Smooth muscle cell (in vitro differentiated cells): Measurements from ENCODE around the gene KAZN. TPM values are rescaled to one million over a fixed set of nuclear protein-coding genes. Genes with fewer than 3 reads are reported as not detected.

Experiments
- DNase-seq: peaks from one replicate; lab custom pipeline; 2025; ENCODE audit not compliant: unreplicated experiment; lab: John Stamatoyannopoulos, UW
- H2AFZ ChIP-seq: fragments of 200-600 bp; sonication (generic); 2 replicates; pipeline ENCODE4 v1.6.0; 2016; ENCODE audit warnings: antibody characterized with exemption, low read depth, mild to moderate bottlenecking
- H3F3A ChIP-seq: fragments of 200-600 bp; sonication (generic); 2 replicates; pipeline ENCODE4 v1.6.0; 2017; ENCODE audit warnings: antibody characterized with exemption, low read depth
- H3K27ac ChIP-seq: fragments of 200-600 bp; sonication (generic); 2 replicates; pipeline ENCODE4 v1.5.1; 2016; ENCODE audit warnings: low read depth, mild to moderate bottlenecking
- H3K27me3 ChIP-seq: fragments of 200-600 bp; sonication (generic); 2 replicates; pipeline ENCODE4 v1.6.1; 2016; ENCODE audit warnings: low read depth, mild to moderate bottlenecking
- H3K36me3 ChIP-seq: fragments of 200-600 bp; sonication (generic); 2 replicates; pipeline ENCODE4 v1.5.1; 2016; ENCODE audit warnings: low read depth
- H3K4me1 ChIP-seq: fragments of 200-600 bp; sonication (generic); 2 replicates; pipeline ENCODE4 v1.5.1; 2016; ENCODE audit warnings: low read depth
- H3K4me2 ChIP-seq: fragments of 200-600 bp; sonication (generic); 2 replicates; pipeline ENCODE4 v1.6.0; 2016; ENCODE audit warnings: mild to moderate bottlenecking
- H3K4me3 ChIP-seq: fragments of 200-600 bp; sonication (generic); 2 replicates; pipeline ENCODE4 v1.5.1; 2016; ENCODE audit warnings: mild to moderate bottlenecking
- H3K79me2 ChIP-seq: fragments of 200-600 bp; sonication (generic); 2 replicates; pipeline ENCODE4 v1.6.0; 2016; ENCODE audit warnings: low read depth, mild to moderate bottlenecking
- H3K9ac ChIP-seq: fragments of 200-600 bp; sonication (generic); 2 replicates; pipeline ENCODE4 v1.6.0; 2016; ENCODE audit warnings: low read depth
- H3K9me3 ChIP-seq: fragments of 200-600 bp; sonication (generic); replicated peaks from 2 replicates; pipeline ENCODE4 v1.5.1; 2016; ENCODE audit warnings: low read depth
- H4K20me1 ChIP-seq: fragments of 200-600 bp; sonication (generic); 2 replicates; pipeline ENCODE4 v1.6.0; 2016; ENCODE audit warnings: low read depth
- CTCF ChIP-seq: fragments of 200-600 bp; sonication (generic); IDR thresholded peaks from 2 replicates; pipeline ENCODE4 v1.5.1; 2017; ENCODE audit warnings: borderline replicate concordance, mild to moderate bottlenecking, antibody characterized with exemption; ENCODE audit not compliant: insufficient read depth, poor library complexity, severe bottlenecking
- WGBS: methylation state at CpG from one replicate; pipeline ENCODE4 v1.1.7; 2016; ENCODE audit warnings: low lambda C conversion rate; 5-methylcytosine and 5-hydroxymethylcytosine counted together
- polyA plus RNA-seq: library from polyadenylated mRNA; unstranded; fragments of >200 nt; fragmentation: Nextera tagmentation; extraction: Ambion mirVana; gene quantifications from 2 replicates; pipeline ENCODE4 v1.2.1, GENCODE V29; 2016
- total RNA-seq: library from RNA; depleted of rRNA; stranded (reverse); fragments of >200 nt; gene quantifications from 2 replicates; pipeline ENCODE4 v1.2.3, GENCODE V29; 2014

KAZN gene
- total and polyA plus RNA-seq, 2 experiments from 2014 or later = 6.3 to 8.2 TPM

- H3K9me3 ChIP-seq = no peaks in the 10 kb centered on the region
- 100% methylated on average over 7 of the region's 7 CpGs for WGBS
- H3K4me1 ChIP-seq = no peaks in the 10 kb centered on the region
- H3K4me3 ChIP-seq = no peak overlapping the region
- H3K79me2 ChIP-seq = no peaks in the 10 kb centered on the region
- no peak overlapping the region for H3K4me2 ChIP-seq
- no peak overlapping the region for H3K9ac ChIP-seq
- no peak overlapping the region for H3K27ac ChIP-seq
- H3K27me3 ChIP-seq = no peaks in the 10 kb centered on the region
- H3F3A ChIP-seq = no peaks in the 10 kb centered on the region
- H3K36me3 ChIP-seq = no peaks in the 10 kb centered on the region
- no peak for TF ChIP-seq CTCF
- DNase-seq = no peak
- H2AFZ ChIP-seq = no peak overlapping the region
- H4K20me1 ChIP-seq = no peaks in the 10 kb centered on the region
Measured at GRCh38 chr1:15063783-15064182, 465.3 kb downstream of the KAZN start.

GRCh38 chr1:15064217-15064929 is 465.9 kb downstream of the KAZN start:
- no peak overlapping the region for H3K4me3 ChIP-seq
- 91% methylated on average over 15 of the region's 15 CpGs for WGBS
- DNase-seq = no peak
- H3K4me2 ChIP-seq = no peak overlapping the region
- H3K27me3 ChIP-seq = no peaks in the 10 kb centered on the region
- H4K20me1 ChIP-seq = no peaks in the 10 kb centered on the region
- H3K9me3 ChIP-seq = no peaks in the 10 kb centered on the region
- H3K36me3 ChIP-seq = no peaks in the 10 kb centered on the region
- no peak overlapping the region for H2AFZ ChIP-seq
- H3K27ac ChIP-seq = no peak overlapping the region
- no peak for TF ChIP-seq CTCF
- H3K79me2 ChIP-seq = no peaks in the 10 kb centered on the region
- H3K4me1 ChIP-seq = no peaks in the 10 kb centered on the region
- no peaks in the 10 kb centered on the region for H3F3A ChIP-seq
- H3K9ac ChIP-seq = no peak overlapping the region

GRCh38 chr1:15065291-15065690 is 466.8 kb downstream of the KAZN start:
- no peak for TF ChIP-seq CTCF
- no peak for DNase-seq
- no peak overlapping the region for H3K4me2 ChIP-seq
- H2AFZ ChIP-seq = no peak overlapping the region
- H3K9me3 ChIP-seq = no peaks in the 10 kb centered on the region
- no peaks in the 10 kb centered on the region for H3F3A ChIP-seq
- H3K27ac ChIP-seq = no peak overlapping the region
- no peak overlapping the region for H3K9ac ChIP-seq
- H3K27me3 ChIP-seq = no peaks in the 10 kb centered on the region
- H3K79me2 ChIP-seq = no peaks in the 10 kb centered on the region
- no peak overlapping the region for H3K4me3 ChIP-seq
- H4K20me1 ChIP-seq = no peaks in the 10 kb centered on the region
- WGBS = 86% methylated on average over 7 of the region's 7 CpGs
- H3K4me1 ChIP-seq = no peaks in the 10 kb centered on the region
- H3K36me3 ChIP-seq = no peaks in the 10 kb centered on the region

DNA sequence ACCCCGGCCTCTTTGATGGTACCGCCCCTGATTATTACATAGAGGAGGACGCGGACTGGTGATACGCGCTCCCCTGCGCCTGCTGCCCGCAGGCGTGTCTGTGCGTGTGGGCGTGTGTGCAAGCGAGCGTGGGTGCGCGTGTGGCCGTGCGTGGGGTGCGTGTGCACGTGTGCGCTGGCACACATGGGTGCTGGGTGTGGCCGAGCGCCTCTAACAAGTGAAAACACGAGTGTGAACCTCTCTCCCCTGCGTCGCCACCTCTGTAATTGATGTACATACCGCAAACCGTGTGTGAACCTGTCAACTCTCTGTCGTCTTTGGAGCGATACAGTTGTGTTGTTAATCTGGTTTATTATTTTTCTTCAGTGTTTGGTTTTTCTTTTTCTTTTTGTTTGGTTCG is 467.3 kb downstream of the KAZN start:
- WGBS = 97% methylated on average over 30 of the region's 30 CpGs
- Histone ChIP-seq H3F3A (no peaks in the 10 kb centered on the region), H3K9me3 (no peaks in the 10 kb centered on the region), H2AFZ (no peak overlapping the region), H3K27ac (no peak overlapping the region), H3K27me3 (no peaks in the 10 kb centered on the region), H3K4me1 (no peaks in the 10 kb centered on the region), H3K4me3 (no peak overlapping the region), H3K36me3 (no peaks in the 10 kb centered on the region), H3K9ac (no peak overlapping the region), H3K79me2 (no peaks in the 10 kb centered on the region), H4K20me1 (no peaks in the 10 kb centered on the region), H3K4me2 (no peak overlapping the region)
- no peak for DNase-seq
- no peak for TF ChIP-seq CTCF
